K562 (cell line): Measurements from ENCODE around the gene PPTC7. TPM values are rescaled to one million over a fixed set of nuclear protein-coding genes. Genes with fewer than 3 reads are reported as not detected.

ENCODE experiments used
- TSC22D4 ChIP-seq: fragments of 450-650 bp; IDR thresholded peaks from 2 replicates; pipeline ENCODE4 v1.6.1; 2016; ENCODE audit warnings: missing genetic modification characterization, missing biosample characterization, control low read depth
- ZNF384 ChIP-seq: IDR thresholded peaks from 2 replicates; pipeline ENCODE4 v1.6.1; 2012; ENCODE audit warnings: low read depth, low read length, improper control_type of control experiment
- ZNF668 ChIP-seq: fragments of 250-450 bp; sonication (Bioruptor Pico); IDR thresholded peaks from 2 replicates; pipeline ENCODE4 v1.8.0; 2022; ENCODE audit warnings: mild to moderate bottlenecking, inconsistent platforms
- polyA plus RNA-seq, 8 experiments: library from polyadenylated mRNA; depleted of rRNA in 4 of 8; stranded (reverse) in 5 of 8; unstranded in 3 of 8; fragments of >200 nt; fragmentation: Nextera tagmentation in 2 of 8; fragmentation: Illumina TruSeq in 1 of 8; extraction: Ambion mirVana in 2 of 8; extraction: Trizol in 1 of 8; gene quantifications; 2 replicates each; pipeline versions ENCODE4 v1.2.1 to v1.2.3, GENCODE V29; 2011 to 2014; ENCODE audit warnings: inconsistent platforms in 1 of 8, missing spikeins in 1 of 8
- total RNA-seq, 7 experiments: library from RNA; depleted of rRNA in 6 of 7; stranded (reverse); fragments of >200 nt in 6 of 7; fragmentation: Illumina TruSeq in 2 of 7; extraction: Trizol in 2 of 7; gene quantifications; 2 replicates each; pipeline versions ENCODE4 v1.2.1 to v1.2.3, GENCODE V29; 2011 to 2021; ENCODE audit warnings: low replicate concordance in 1 of 7
- TF ChIP-seq, protein P1 (sequence below): fragments of 450-650 bp; IDR thresholded peaks from 2 replicates; pipeline ENCODE4 v1.6.1; 2016; ENCODE audit warnings: mild to moderate bottlenecking, moderate library complexity
- TF ChIP-seq, protein P2 (sequence below): fragments of 250-450 bp; sonication (Bioruptor Pico); IDR thresholded peaks from 2 replicates; pipeline ENCODE4 v1.5.0; 2021
- TF ChIP-seq, protein P3 (sequence below): sonication (generic); formaldehyde crosslinking; IDR thresholded peaks from 2 replicates; pipeline ENCODE4 v1.8.1; 2022; ENCODE audit warnings: missing genetic modification reagents
- TF ChIP-seq, protein P4 (sequence below), 2 experiments: fragments of 450-650 bp in 1 of 2; IDR thresholded peaks; 2 replicates each; pipeline ENCODE4 v1.6.1; 2011 to 2017; ENCODE audit warnings: low read depth in 2 of 2, antibody characterized with exemption in 1 of 2, borderline replicate concordance in 1 of 2, low read length in 1 of 2, mild to moderate bottlenecking in 1 of 2, mixed read lengths in 1 of 2; ENCODE audit not compliant: control insufficient read depth in 1 of 2

Gene PPTC7
- total and polyA plus RNA-seq, 9 of the 15 experiments (the other 6 are each of a cell fraction or from before 2014, with no cell fraction given) = 2.6 to 23.1 (median 11.9) TPM

DNA sequence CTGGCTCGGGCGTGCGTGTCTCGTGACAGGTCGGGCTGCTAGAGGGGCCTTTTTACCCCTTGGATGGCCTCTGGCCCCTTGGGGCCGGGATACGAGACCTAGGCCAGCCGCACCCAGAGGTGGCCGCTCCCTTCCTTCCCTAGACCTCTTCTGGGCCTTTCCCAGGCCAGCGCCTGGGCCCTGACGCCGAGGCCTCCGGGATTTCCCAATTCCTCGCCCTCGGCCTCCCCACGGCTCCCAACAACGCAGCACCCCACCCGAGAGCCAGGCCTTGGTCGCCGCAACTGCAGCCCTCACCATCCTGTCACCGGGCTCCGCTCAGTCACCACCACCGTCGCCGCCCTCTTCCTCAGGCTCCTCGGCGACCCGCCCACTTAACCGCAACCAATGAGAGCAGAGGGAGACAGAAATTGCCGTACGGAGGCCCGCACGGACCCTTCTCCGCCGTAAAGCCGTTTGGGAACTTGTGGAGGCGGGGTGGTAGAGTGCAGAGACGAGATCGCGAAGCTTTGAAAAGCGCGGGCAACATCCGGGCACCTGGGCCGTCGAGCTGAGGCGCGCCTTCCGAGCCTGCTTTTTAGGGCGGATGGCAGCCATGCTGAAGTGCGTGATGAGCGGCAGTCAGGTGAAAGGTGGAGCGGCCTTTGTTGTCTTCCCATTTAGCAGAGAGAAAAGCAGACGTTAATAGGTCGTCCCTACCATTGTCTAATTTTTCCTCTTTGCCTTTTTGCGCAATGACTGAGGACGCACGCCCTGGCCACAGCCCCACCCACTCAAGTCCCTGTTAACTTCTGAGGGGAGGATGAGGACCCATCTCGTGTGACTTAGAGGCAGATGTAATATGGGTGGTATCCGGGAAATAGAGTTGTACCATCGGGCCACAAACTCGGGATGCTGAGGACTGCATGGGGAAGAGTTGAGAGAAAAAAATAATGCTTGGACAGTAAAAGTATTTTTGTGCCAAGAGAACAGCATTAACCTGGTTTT, 81.1 kb downstream of the PPTC7 start, which contains the start of the genes RAD9B and VPS29 (continued):
- TF ChIP-seq, protein P1, sequence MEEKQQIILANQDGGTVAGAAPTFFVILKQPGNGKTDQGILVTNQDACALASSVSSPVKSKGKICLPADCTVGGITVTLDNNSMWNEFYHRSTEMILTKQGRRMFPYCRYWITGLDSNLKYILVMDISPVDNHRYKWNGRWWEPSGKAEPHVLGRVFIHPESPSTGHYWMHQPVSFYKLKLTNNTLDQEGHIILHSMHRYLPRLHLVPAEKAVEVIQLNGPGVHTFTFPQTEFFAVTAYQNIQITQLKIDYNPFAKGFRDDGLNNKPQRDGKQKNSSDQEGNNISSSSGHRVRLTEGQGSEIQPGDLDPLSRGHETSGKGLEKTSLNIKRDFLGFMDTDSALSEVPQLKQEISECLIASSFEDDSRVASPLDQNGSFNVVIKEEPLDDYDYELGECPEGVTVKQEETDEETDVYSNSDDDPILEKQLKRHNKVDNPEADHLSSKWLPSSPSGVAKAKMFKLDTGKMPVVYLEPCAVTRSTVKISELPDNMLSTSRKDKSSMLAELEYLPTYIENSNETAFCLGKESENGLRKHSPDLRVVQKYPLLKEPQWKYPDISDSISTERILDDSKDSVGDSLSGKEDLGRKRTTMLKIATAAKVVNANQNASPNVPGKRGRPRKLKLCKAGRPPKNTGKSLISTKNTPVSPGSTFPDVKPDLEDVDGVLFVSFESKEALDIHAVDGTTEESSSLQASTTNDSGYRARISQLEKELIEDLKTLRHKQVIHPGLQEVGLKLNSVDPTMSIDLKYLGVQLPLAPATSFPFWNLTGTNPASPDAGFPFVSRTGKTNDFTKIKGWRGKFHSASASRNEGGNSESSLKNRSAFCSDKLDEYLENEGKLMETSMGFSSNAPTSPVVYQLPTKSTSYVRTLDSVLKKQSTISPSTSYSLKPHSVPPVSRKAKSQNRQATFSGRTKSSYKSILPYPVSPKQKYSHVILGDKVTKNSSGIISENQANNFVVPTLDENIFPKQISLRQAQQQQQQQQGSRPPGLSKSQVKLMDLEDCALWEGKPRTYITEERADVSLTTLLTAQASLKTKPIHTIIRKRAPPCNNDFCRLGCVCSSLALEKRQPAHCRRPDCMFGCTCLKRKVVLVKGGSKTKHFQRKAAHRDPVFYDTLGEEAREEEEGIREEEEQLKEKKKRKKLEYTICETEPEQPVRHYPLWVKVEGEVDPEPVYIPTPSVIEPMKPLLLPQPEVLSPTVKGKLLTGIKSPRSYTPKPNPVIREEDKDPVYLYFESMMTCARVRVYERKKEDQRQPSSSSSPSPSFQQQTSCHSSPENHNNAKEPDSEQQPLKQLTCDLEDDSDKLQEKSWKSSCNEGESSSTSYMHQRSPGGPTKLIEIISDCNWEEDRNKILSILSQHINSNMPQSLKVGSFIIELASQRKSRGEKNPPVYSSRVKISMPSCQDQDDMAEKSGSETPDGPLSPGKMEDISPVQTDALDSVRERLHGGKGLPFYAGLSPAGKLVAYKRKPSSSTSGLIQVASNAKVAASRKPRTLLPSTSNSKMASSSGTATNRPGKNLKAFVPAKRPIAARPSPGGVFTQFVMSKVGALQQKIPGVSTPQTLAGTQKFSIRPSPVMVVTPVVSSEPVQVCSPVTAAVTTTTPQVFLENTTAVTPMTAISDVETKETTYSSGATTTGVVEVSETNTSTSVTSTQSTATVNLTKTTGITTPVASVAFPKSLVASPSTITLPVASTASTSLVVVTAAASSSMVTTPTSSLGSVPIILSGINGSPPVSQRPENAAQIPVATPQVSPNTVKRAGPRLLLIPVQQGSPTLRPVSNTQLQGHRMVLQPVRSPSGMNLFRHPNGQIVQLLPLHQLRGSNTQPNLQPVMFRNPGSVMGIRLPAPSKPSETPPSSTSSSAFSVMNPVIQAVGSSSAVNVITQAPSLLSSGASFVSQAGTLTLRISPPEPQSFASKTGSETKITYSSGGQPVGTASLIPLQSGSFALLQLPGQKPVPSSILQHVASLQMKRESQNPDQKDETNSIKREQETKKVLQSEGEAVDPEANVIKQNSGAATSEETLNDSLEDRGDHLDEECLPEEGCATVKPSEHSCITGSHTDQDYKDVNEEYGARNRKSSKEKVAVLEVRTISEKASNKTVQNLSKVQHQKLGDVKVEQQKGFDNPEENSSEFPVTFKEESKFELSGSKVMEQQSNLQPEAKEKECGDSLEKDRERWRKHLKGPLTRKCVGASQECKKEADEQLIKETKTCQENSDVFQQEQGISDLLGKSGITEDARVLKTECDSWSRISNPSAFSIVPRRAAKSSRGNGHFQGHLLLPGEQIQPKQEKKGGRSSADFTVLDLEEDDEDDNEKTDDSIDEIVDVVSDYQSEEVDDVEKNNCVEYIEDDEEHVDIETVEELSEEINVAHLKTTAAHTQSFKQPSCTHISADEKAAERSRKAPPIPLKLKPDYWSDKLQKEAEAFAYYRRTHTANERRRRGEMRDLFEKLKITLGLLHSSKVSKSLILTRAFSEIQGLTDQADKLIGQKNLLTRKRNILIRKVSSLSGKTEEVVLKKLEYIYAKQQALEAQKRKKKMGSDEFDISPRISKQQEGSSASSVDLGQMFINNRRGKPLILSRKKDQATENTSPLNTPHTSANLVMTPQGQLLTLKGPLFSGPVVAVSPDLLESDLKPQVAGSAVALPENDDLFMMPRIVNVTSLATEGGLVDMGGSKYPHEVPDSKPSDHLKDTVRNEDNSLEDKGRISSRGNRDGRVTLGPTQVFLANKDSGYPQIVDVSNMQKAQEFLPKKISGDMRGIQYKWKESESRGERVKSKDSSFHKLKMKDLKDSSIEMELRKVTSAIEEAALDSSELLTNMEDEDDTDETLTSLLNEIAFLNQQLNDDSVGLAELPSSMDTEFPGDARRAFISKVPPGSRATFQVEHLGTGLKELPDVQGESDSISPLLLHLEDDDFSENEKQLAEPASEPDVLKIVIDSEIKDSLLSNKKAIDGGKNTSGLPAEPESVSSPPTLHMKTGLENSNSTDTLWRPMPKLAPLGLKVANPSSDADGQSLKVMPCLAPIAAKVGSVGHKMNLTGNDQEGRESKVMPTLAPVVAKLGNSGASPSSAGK = peak; percentile 100
- TF ChIP-seq, protein P2, sequence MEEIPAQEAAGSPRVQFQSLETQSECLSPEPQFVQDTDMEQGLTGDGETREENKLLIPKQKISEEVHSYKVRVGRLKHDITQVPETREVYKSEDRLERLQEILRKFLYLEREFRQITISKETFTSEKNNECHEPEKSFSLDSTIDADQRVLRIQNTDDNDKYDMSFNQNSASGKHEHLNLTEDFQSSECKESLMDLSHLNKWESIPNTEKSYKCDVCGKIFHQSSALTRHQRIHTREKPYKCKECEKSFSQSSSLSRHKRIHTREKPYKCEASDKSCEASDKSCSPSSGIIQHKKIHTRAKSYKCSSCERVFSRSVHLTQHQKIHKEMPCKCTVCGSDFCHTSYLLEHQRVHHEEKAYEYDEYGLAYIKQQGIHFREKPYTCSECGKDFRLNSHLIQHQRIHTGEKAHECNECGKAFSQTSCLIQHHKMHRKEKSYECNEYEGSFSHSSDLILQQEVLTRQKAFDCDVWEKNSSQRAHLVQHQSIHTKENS = no peak
- TF ChIP-seq TSC22D4 (tag) (no peak), ZNF384 (no peak; the same call in 1 of the 2 replicates), ZNF668 (peak; percentile 92)
- TF ChIP-seq, protein P3, sequence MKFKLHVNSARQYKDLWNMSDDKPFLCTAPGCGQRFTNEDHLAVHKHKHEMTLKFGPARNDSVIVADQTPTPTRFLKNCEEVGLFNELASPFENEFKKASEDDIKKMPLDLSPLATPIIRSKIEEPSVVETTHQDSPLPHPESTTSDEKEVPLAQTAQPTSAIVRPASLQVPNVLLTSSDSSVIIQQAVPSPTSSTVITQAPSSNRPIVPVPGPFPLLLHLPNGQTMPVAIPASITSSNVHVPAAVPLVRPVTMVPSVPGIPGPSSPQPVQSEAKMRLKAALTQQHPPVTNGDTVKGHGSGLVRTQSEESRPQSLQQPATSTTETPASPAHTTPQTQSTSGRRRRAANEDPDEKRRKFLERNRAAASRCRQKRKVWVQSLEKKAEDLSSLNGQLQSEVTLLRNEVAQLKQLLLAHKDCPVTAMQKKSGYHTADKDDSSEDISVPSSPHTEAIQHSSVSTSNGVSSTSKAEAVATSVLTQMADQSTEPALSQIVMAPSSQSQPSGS (CRISPR knock-in tag) = no peak
- TF ChIP-seq, protein P4, sequence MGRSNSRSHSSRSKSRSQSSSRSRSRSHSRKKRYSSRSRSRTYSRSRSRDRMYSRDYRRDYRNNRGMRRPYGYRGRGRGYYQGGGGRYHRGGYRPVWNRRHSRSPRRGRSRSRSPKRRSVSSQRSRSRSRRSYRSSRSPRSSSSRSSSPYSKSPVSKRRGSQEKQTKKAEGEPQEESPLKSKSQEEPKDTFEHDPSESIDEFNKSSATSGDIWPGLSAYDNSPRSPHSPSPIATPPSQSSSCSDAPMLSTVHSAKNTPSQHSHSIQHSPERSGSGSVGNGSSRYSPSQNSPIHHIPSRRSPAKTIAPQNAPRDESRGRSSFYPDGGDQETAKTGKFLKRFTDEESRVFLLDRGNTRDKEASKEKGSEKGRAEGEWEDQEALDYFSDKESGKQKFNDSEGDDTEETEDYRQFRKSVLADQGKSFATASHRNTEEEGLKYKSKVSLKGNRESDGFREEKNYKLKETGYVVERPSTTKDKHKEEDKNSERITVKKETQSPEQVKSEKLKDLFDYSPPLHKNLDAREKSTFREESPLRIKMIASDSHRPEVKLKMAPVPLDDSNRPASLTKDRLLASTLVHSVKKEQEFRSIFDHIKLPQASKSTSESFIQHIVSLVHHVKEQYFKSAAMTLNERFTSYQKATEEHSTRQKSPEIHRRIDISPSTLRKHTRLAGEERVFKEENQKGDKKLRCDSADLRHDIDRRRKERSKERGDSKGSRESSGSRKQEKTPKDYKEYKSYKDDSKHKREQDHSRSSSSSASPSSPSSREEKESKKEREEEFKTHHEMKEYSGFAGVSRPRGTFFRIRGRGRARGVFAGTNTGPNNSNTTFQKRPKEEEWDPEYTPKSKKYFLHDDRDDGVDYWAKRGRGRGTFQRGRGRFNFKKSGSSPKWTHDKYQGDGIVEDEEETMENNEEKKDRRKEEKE (IDR thresholded peaks at IDR 0.05; ENCODE audit: borderline replicate concordance in 1 of 2, control insufficient read depth in 1 of 2, low read depth in 2 of 2, low read length in 1 of 2) = peak in 1 of 2 experiments; percentile 78; a peak in 1 of 4 replicates
